Mononuclear cell (primary cell): ENCODE measurements around the gene ZNF398. TPM values are rescaled to one million over a fixed set of nuclear protein-coding genes. Genes with fewer than 3 reads are reported as not detected.

Experiments
- H3K27me3 ChIP-seq: 2 replicates; pipeline ENCODE4 v1.6.0; 2011; ENCODE audit warnings: low read length, control low read depth; ENCODE audit not compliant: insufficient read depth
- H3K4me1 ChIP-seq: 2 replicates; pipeline ENCODE4 v1.5.1; 2011; ENCODE audit warnings: mild to moderate bottlenecking, low read length, control low read depth; ENCODE audit not compliant: insufficient read depth
- H3K4me3 ChIP-seq: 2 replicates; pipeline ENCODE4 v1.5.1; 2011; ENCODE audit warnings: mild to moderate bottlenecking, low read length, moderate library complexity
- H3K9me3 ChIP-seq: 2 replicates; pipeline ENCODE4 v1.5.1; 2011; ENCODE audit warnings: low read depth, mild to moderate bottlenecking, control low read depth, low read length
- total RNA-seq: library from RNA; depleted of rRNA; stranded (reverse); fragments of >200 nt; gene quantifications from one replicate; pipeline ENCODE4 v1.2.3, GENCODE V29; 2012

ZNF398 gene
- total RNA-seq, 1 donor, result 18.7 TPM

DNA sequence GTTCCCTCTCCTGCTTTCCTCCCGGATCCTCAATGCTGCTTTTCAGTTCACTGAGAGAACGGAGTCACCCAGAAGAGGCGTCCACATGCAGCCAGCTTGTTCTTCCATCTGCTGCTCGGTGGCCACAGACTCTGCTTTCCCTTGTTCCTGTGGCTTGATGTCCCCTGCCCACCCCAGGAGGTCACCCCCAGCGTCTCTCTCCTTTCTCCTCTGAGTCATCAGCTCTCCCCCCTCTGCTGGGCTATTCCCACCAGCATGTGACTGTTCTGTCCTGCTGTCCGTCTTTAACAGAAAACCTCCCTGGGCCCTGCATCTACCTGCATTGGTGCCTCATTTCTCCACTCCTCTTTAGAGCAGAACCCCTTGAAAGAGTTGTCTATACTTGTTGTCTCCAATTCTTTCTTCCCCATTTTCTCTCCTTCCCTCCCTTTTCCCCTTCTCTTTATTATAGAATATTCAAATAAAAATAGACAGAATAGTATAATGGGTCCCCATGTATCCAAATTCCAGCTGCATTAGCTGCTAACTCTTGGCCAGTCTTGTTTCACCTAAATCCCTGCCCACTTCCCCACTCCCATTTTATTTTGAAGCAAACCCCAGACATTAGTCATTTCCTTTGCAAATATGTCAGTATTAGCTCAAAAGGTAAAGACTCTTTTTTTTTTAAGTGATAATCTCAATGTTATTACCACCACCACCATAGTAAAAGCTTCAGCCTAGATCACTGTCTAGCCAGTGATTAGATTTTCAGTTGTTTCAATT lies 52.2 kb downstream of the ZNF398 start:
- no peaks in the 10 kb centered on the region for H3K27me3 ChIP-seq
- peaks cover 21% of the 10 kb centered on the region for H3K4me1 ChIP-seq
- no peaks in the 10 kb centered on the region for H3K9me3 ChIP-seq
- H3K4me3 ChIP-seq, result no peak overlapping the region

DNA sequence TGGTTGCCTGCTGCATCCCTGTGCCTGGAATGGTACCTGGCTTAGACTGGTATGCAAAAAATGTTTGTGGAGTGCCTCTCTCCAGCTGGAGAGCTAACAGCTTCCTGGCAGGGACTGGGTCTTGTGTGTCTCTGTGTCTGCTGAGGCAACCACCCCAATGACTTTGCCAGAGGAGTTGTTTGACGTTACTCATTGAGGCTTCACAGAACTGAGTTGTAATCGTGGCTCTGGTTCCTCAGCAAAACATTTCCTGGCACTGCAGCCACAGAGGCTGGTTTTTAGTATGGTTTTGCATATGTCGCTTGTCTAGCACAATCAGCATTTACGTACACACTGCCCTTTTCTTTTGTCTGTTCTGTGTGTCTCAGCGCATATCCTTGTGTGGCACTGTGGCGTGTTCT lies 55.6 kb downstream of the ZNF398 start:
- H3K4me1 ChIP-seq, result no peaks in the 10 kb centered on the region
- H3K4me3 ChIP-seq, result no peak overlapping the region
- no peaks in the 10 kb centered on the region for H3K27me3 ChIP-seq
- H3K9me3 ChIP-seq, result no peaks in the 10 kb centered on the region

DNA sequence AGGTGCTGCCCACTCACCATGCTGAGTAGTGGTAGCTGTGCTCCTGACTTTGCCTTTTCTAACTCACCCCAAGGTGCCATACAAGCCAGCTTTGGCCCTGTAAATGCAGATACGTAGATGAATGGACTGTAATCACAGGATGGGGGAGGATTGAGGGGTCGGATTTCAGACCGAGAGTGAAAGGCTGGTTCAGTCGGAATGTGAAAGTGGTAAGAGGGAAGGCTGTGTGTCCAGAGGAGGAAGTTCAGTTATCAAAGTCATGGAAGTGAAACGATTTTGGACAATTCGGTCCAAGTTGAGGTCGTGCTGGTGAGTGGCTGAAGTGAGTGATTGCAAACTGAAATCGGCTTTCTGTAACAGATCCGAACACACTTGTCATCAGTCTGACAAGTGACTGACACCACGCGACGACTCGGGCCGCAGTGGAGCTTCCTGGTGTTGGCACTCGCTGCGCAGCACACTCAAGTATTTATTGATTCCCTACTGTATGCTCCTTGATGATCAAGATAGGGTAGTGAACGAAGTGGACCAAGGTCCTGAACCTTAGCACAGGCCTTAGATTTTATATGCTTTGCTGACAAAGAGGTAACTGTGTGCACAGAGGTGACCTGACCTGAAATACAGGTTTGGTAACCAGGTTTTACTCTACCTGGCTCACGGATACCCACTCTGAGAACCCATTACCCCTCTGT lies 58.6 kb downstream of the ZNF398 start:
- no peak overlapping the region for H3K4me3 ChIP-seq
- H3K4me1 ChIP-seq, result no peaks in the 10 kb centered on the region
- H3K9me3 ChIP-seq, result no peaks in the 10 kb centered on the region
- H3K27me3 ChIP-seq, result no peaks in the 10 kb centered on the region

DNA sequence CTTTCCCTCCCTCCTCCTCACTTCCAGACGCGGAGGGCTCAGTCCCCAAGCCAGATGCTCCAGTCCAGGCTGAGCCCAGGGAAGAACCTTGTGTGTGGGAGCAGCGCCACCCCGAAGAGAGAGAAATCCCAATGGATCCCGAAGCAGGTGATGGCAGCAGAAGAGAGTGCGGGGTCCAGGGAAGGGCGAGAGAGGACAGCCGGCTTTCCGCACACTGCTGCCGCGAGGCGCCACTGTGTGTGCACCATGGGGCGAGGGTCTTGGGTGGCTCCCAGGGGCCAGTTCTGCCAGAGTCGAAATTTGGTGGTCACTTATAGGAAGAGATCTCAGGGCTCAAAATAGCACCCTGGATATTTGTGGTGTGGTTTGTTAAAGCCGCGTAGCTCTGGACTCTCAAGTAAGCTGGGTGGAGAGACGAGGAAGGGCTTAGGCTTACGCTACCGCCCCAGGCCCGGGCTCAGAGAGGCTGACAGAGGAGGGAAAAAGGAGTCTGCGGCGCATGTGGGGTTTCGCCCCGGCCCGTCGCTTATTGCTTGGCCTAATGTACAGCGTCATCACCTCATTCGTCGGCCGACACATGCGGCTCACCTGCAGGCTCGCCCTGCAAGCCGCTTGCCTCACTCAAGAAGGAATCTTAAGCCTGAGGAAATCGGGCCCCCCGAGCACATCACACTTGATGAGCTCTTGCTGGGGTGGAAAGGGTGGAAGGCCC lies 60.2 kb downstream of the ZNF398 start:
- Histone ChIP-seq H3K4me1 (no peaks in the 10 kb centered on the region), H3K27me3 (no peaks in the 10 kb centered on the region), H3K9me3 (no peaks in the 10 kb centered on the region), H3K4me3 (no peak overlapping the region)

DNA sequence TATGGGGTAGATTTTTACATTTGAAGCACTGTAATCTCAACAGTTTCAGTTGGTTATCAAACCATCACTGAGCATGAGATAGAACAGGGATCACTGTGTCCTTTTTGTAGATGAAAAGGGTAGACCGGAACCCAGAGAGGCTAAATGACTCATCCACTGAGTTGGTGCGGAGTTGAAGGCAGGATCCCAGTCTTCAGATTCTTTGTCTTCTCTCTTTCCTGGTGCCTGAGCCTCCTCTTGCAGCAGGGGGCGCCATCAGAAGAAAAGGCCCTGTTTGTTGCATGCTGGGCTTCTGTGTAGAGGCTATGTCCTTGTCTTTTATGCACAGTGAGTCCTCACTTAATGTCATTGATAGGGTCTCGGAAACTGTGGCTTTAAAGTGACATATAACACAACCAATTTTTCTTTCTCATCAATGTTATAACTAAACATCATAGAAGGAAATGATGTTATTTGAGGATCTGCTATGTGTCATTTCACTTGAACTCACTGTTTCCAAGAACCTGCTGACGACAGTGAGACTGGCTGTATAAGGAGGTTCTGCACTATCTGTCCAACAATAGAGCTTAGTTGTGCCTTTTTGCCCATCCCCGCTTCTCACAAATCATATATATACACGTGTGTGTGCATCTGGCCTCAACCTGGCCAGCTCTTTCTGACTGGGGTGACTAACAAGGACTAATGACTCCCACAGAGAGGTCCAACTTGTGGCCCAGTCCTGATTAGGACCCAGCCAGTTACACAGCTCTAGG lies 62.4 kb downstream of the ZNF398 start:
- Histone ChIP-seq H3K4me3 (no peak overlapping the region), H3K9me3 (no peaks in the 10 kb centered on the region)

GRCh38 chr7:149210551-149210950 lies 63.3 kb downstream of the ZNF398 start:
- H3K9me3 ChIP-seq, result no peaks in the 10 kb centered on the region
- no peaks in the 10 kb centered on the region for H3K27me3 ChIP-seq
- H3K4me3 ChIP-seq, result no peak overlapping the region
- no peaks in the 10 kb centered on the region for H3K4me1 ChIP-seq

More for the DNA sequence above, 62.4 kb downstream of the ZNF398 start:
- H3K4me1 ChIP-seq, result no peaks in the 10 kb centered on the region
- no peaks in the 10 kb centered on the region for H3K27me3 ChIP-seq

DNA sequence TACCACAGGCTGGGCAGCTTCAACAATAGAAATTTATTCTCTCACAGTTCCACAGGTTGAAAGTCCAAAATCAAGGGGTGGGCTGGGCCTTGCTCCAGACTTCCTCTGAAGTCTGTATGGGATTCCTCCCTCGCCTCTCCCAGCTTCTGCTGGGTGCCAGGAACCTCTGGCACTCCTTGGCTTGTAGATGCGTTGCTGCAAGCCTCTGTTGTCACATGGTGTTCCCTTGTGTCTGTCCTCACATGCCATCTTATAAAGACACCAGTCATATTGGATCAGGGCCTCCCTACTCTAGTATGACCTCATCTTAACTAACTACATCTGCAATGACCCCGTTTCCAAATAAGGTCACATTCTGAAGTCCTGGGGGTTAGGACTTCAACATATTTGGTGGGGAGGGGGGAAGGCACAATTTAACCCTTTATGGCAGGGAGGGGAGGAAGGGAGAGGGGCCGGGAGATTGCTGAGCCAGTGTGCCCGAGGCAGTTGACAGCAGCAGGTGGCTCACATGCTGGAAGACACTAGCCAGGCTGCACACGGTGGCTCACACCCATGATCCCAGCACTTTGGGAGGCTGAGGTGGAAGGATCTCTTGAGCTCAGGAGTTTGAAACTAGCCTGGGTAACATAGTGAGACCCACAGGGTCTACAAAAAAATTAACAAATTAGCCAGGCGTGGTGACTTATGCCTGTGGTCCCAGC lies 66.9 kb downstream of the ZNF398 start:
- Histone ChIP-seq H3K9me3 (no peaks in the 10 kb centered on the region), H3K4me1 (no peaks in the 10 kb centered on the region), H3K27me3 (no peaks in the 10 kb centered on the region), H3K4me3 (no peak overlapping the region)

- Histone ChIP-seq H3K4me1 (no peaks in the 10 kb centered on the region), H3K4me3 (no peak overlapping the region)
Measured at GRCh38 chr7:149216402-149216801, 69.1 kb downstream of the ZNF398 start.

DNA sequence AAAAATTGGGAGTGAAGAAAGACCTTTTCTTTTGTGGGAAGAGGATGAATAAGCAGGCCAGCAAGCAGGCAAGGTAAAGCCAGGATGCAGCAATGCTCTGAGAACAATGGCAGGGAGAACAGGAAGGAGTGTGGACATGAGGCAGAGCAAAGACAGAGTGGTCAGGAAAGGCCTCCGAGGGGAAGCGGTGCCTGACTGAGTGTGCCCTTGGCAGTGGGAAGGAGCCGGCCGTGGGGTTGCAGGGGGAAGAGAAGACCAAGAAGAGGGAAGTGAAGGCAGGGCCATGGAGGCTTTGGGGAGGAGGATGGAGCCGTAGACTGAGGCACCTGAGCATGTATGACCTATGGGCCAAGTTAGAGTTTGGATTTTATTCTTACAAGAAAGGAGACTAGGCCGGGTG lies 70.3 kb downstream of the ZNF398 start:
- Histone ChIP-seq H3K4me1 (no peaks in the 10 kb centered on the region), H3K27me3 (no peaks in the 10 kb centered on the region), H3K9me3 (no peaks in the 10 kb centered on the region), H3K4me3 (no peak overlapping the region)

More at GRCh38 chr7:149216402-149216801, 69.1 kb downstream of the ZNF398 start:
- H3K9me3 ChIP-seq, result no peaks in the 10 kb centered on the region
- H3K27me3 ChIP-seq, result no peaks in the 10 kb centered on the region

DNA sequence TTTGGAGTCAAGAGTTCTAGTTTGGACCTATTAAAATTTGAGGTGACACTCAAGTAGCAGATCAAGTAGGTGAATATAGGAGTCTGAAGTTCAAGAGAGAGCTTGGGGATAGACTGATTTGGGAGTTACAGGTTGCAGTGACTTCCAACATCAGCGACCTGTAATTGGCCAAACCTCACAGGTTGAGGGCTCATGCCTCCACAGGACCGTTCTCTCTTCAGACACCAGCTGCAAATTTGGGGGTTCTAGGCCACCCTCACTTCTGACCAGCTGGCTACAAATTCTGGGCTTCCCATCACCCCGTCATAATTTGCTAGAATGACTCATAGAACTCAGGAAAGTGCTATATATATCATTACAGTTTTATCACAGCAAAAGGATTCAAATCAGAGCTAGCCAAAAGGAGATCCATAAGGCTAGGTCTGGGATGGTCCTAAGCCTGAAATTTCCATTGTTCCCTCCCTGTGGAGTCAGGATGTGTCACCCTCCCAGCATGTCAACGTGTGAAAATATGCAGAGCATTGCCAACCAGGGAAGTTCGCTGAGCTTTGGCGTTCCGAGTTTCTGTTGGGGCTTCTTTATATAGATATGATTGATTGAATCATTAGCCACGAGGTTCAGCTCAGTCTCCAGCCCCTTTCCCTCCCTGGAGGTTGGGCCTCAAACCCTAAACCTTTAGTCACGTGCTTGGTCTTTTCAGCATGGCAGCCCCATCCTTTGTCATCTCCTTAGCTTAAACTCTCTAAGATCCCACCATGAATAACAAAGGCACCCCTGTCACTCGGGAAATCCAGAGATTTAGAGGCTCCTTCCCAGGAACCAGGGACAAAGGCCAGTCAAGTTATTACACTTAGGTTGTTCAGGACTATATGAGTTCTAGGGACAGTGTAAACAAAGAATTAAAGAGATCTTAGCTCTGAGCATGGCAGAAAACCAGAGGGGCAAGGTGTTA lies 71.5 kb downstream of the ZNF398 start:
- Histone ChIP-seq H3K4me1 (no peaks in the 10 kb centered on the region), H3K27me3 (no peaks in the 10 kb centered on the region), H3K4me3 (no peak overlapping the region), H3K9me3 (no peaks in the 10 kb centered on the region)

- no peaks in the 10 kb centered on the region for H3K4me1 ChIP-seq
- H3K9me3 ChIP-seq, result no peaks in the 10 kb centered on the region
- no peak overlapping the region for H3K4me3 ChIP-seq
- no peaks in the 10 kb centered on the region for H3K27me3 ChIP-seq
Measured at GRCh38 chr7:149220534-149220933, 73.3 kb downstream of the ZNF398 start.

- Histone ChIP-seq H3K4me3 (no peak overlapping the region), H3K9me3 (no peaks in the 10 kb centered on the region), H3K4me1 (no peaks in the 10 kb centered on the region), H3K27me3 (no peaks in the 10 kb centered on the region)
Measured at GRCh38 chr7:149223176-149223575, 75.9 kb downstream of the ZNF398 start.

GRCh38 chr7:149223761-149224160 lies 76.5 kb downstream of the ZNF398 start:
- Histone ChIP-seq H3K4me1 (no peaks in the 10 kb centered on the region), H3K27me3 (no peaks in the 10 kb centered on the region), H3K9me3 (no peaks in the 10 kb centered on the region), H3K4me3 (no peak overlapping the region)
